T-helper 2 cell treated with Interferon-gamma antibody and Interleukin-4, amounts not matched to agents 5 μg/mL and 100 μg/mL, for 36 hours (primary cell): ENCODE data around the gene P2RY12.
A peak's percentile ranks its signal among the peaks of the same experiment; 100 is the strongest.

Experiments used
- DNase-seq: peaks from one replicate; pipeline ENCODE4 v3.0.0; 2021; ENCODE audit warnings: low spot score
- H3K27ac Mint-ChIP-seq: one replicate; pipeline ENCODE4 v1.8.0; 2021; ENCODE audit warnings: mild to moderate bottlenecking, mixed read lengths
- H3K27me3 Mint-ChIP-seq: one replicate; pipeline ENCODE4 v1.8.0; 2021; ENCODE audit warnings: low read depth, mixed read lengths
- H3K36me3 Mint-ChIP-seq: one replicate; pipeline ENCODE4 v1.8.0; 2021; ENCODE audit warnings: low read depth, mixed read lengths
- H3K4me1 Mint-ChIP-seq: one replicate; pipeline ENCODE4 v1.8.0; 2021; ENCODE audit warnings: low read depth, mixed read lengths
- H3K4me3 Mint-ChIP-seq: one replicate; pipeline ENCODE4 v1.8.0; 2022; ENCODE audit warnings: mild to moderate bottlenecking, moderate library complexity, mixed read lengths
- H3K9me3 Mint-ChIP-seq: one replicate; pipeline ENCODE4 v1.8.0; 2021; ENCODE audit warnings: mixed read lengths

Gene P2RY12

DNA sequence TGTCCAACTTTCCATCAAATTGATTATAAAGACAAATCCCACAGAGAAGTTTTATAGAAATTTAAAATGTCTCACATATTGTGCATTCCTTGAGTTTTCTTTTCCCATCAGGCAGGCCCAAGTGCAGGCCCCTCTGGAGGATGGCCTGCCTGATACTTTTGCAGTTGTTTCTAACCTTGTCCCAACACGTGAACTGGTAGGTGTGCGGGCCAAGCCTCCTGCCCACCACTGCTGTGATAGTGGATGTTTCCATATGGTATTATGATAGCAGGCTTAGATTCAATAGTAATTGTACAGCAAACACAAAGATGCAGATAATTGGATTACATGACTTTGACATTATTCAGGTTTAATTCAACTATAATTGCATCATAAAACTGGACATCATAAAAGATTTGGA is 1.4 kb downstream of the P2RY12 start:
- Mint-ChIP-seq H3K27me3 (no peaks in the 10 kb centered on the region), H3K36me3 (no peaks in the 10 kb centered on the region), H3K9me3 (no peaks in the 10 kb centered on the region), H3K4me1 (peaks cover 9% of the 10 kb centered on the region), H3K27ac (no peak overlapping the region), H3K4me3 (no peak overlapping the region)
- DNase-seq = no peak

DNA sequence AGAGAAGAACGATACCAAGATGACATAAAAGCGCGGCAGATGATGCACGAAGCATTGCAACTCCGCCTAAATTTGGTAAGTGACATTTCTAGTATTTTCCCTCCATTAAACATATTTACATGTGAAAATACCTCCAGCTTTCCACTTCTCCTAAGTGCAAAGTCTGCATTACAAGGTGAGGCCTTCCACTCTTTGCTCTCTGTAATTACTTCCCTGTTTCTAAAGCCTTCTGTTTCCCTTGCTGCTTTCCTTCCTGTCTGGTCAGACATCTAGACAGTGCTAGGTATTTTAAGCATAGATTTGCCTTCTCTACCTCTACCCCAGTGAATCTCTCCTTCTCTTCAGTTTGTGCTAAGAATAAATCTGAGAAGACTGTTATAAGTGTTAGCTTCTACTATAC is 1.9 kb downstream of the P2RY12 start:
- no peaks in the 10 kb centered on the region for H3K27me3 Mint-ChIP-seq
- no peak overlapping the region for H3K27ac Mint-ChIP-seq
- no peak overlapping the region for H3K4me3 Mint-ChIP-seq

DNA sequence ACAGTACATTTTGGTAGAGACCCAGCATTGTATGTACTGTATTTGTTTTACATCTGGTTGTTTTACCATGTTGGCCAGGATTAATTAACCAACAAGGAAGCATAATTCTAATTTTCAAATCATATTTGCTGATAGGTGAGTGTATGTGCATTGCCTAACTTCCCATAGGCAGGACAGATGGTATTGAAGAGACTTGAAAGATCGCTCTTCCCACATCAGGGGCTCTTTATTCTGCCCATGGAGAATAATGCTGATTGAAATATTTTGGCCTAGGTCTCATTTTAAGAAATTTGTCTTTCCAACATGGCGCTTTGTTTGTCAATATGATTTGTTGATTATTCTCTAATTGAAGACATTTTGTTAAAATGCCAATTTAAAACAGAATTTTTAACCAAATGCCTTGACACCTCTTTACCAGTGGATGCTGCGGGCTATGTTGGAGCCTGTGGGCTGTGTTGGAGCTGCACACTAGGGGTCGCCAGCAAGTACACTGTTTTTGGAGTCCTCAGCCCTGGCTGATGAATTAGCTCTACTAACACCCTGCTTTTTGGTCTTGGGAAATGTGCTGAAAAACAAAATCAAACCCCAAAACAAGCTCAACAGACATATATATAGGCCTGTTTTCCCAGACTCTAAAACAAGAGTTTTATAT is 5.3 kb downstream of the P2RY12 start:
- Mint-ChIP-seq H3K36me3 (no peaks in the 10 kb centered on the region), H3K27me3 (no peaks in the 10 kb centered on the region), H3K4me1 (peaks cover 2% of the 10 kb centered on the region), H3K4me3 (no peak overlapping the region), H3K27ac (no peak overlapping the region), H3K9me3 (no peaks in the 10 kb centered on the region)
- no peak for DNase-seq

More for the DNA sequence above, 1.9 kb downstream of the P2RY12 start:
- DNase-seq = no peak
- Mint-ChIP-seq H3K4me1 (peaks cover 6% of the 10 kb centered on the region), H3K36me3 (no peaks in the 10 kb centered on the region), H3K9me3 (no peaks in the 10 kb centered on the region)

DNA sequence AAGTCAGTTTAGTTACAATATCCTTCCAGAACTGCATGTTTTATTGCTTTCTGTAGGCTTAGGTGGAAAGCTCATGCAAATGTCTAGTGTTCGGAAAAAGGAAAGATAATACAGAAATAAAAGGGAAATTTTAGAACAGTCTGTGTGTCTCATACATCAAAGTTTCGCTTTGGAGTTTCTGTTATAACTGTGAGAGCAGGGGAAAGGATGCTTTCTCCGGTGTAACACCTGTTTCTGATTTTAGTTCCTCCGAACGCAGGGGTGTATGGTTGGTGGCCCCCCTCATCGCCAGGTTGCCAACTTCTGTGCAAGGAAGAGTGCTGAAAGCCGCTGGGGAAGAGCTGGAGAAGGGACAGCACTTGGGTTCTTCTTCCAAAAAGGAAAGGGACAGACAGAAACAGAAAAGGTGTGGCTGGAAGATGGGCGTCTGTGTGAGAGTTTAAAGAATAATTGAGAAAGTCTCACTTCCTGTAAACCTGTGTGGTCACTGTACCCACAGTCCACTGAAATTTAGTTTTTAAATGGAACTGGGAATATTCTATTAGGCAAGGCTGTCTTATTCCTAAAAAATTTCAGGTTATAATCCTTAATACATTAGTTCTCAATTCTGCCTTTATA is 6.7 kb downstream of the P2RY12 start:
- no peaks in the 10 kb centered on the region for H3K27me3 Mint-ChIP-seq
- no peak overlapping the region for H3K27ac Mint-ChIP-seq
- H3K4me1 Mint-ChIP-seq = no peaks in the 10 kb centered on the region
- no peaks in the 10 kb centered on the region for H3K36me3 Mint-ChIP-seq
- H3K9me3 Mint-ChIP-seq = no peaks in the 10 kb centered on the region
- no peak for DNase-seq
- H3K4me3 Mint-ChIP-seq = no peak overlapping the region

DNA sequence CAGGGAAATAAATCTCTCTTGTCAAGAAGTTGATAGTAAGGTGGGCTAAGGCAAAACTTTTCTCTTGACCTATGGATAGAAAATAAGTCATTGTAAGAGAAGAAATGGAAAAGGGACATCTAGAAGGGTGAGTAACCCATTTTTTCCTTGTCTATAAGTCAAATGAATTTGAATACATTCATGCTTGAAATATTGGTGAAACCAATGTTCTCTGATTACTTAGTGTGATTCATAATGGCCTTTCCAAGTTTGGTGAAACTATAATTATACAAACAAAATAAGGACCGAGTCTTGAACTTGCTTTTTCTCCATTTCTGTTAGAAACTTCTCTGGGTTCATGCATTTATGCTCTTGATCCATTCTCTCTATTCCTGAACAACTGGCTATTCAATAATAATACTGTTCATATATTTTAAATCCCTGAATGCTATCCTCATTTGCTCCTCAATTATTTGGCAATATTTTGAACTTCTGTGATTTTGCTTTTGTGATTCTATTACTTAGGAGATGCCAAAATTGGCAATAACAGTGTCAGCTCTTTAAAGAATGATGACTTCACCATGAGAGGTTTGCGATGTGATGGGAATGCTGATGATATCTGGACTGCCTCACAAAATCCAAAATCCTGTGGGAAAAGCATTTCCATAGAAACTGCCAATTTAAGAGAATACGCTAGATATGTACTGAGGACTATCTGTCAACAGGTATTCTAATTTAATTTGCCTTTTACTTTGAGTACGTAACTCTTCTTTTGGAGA is 12.3 kb downstream of the P2RY12 start:
- no peaks in the 10 kb centered on the region for H3K9me3 Mint-ChIP-seq
- no peak overlapping the region for H3K27ac Mint-ChIP-seq
- no peaks in the 10 kb centered on the region for H3K27me3 Mint-ChIP-seq
- H3K36me3 Mint-ChIP-seq = no peaks in the 10 kb centered on the region
- H3K4me3 Mint-ChIP-seq = no peak overlapping the region
- DNase-seq = no peak
- no peaks in the 10 kb centered on the region for H3K4me1 Mint-ChIP-seq

DNA sequence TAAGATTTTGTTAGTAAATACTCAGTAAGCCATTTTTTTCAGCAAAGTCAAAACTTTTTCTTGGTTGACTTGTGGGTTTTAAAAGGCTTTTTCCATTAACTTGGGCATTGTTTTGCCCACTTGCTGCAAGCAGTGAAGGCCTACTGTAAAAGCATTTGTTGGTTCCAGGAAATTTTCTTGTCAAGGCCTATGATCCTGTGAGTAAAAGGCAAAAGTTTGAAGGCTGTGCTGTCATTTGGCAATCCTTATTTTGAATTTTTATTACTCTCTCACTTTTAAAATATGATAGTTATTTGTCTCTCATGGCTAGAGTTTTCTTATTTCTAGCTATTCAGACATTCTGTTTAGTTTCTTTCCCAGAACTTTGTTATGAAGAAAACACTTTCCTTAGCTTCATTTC is 13.0 kb downstream of the P2RY12 start:
- DNase-seq = no peak
- Mint-ChIP-seq H3K4me1 (no peaks in the 10 kb centered on the region), H3K27me3 (no peaks in the 10 kb centered on the region)

DNA sequence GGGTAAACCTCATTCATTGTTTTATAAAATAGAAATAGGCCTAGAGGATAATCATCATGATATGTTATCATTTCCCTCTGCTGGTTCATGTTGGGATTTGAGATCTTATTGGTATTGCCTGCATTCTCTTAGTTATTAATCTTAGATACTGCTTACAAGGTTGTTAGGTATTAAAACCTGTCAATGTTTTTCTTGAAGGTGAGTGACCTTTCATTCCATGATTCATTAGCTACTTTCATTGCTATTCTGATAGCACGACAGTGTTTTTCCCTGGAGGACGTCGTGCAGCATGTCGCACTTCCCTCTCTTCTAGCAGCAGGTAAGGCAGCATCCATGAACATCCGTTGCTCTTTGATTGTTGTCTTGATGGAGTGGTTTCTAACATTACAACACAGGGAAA is 17.1 kb downstream of the P2RY12 start:
- Mint-ChIP-seq H3K27ac (no peak overlapping the region), H3K4me3 (no peak overlapping the region), H3K27me3 (no peaks in the 10 kb centered on the region), H3K4me1 (no peaks in the 10 kb centered on the region), H3K9me3 (no peaks in the 10 kb centered on the region), H3K36me3 (no peaks in the 10 kb centered on the region)
- DNase-seq = no peak

More for the DNA sequence above, 13.0 kb downstream of the P2RY12 start:
- no peaks in the 10 kb centered on the region for H3K9me3 Mint-ChIP-seq
- H3K36me3 Mint-ChIP-seq = no peaks in the 10 kb centered on the region
- H3K27ac Mint-ChIP-seq = no peak overlapping the region
- no peak overlapping the region for H3K4me3 Mint-ChIP-seq

DNA sequence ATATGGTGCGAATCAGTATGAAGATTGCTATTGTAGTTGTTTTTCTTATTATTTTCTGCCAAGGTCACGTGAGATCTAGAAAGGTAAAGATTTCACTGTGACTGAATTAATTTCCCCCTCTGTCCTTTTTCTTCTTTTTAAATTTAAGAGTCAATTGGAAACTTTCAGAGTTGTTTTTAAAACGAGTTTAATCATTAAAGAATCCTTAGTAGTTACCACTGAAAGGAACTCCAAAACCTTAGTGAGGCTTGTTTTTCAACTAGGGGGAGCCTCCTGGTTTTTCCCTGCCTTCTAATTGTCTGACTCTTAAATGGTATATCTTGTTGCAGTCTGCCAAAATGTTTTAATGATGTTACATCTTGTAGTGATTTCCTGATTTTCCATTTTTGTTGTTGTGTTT is 17.6 kb downstream of the P2RY12 start:
- H3K27me3 Mint-ChIP-seq = no peaks in the 10 kb centered on the region
- H3K27ac Mint-ChIP-seq = no peak overlapping the region
- no peaks in the 10 kb centered on the region for H3K36me3 Mint-ChIP-seq
- H3K9me3 Mint-ChIP-seq = no peaks in the 10 kb centered on the region
- DNase-seq = no peak
- H3K4me3 Mint-ChIP-seq = no peak overlapping the region
- no peaks in the 10 kb centered on the region for H3K4me1 Mint-ChIP-seq

DNA sequence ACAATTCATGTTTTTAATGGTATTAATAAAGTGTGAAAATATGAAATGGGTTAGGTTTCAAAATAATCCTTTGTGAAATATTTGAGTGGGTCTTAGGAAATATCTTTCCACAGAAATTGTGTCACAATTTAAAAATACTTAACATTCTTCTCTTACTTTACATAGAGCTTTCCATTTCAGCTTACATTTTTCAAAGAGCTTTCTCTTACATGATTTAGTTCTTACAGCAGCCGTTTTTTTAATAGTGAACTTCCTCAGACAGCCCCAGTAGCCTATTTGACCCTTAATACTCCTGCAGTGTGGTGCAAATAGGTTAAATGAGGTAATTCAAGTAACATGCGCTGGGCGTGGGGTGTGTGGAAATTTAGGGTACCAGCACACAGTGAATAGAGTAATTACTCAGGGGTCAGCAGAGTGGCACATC is 21.8 kb downstream of the P2RY12 start:
- H3K4me3 Mint-ChIP-seq = no peak overlapping the region
- no peaks in the 10 kb centered on the region for H3K9me3 Mint-ChIP-seq
- no peaks in the 10 kb centered on the region for H3K4me1 Mint-ChIP-seq
- no peak overlapping the region for H3K27ac Mint-ChIP-seq
- no peaks in the 10 kb centered on the region for H3K27me3 Mint-ChIP-seq
- H3K36me3 Mint-ChIP-seq = no peaks in the 10 kb centered on the region
- DNase-seq = no peak

DNA sequence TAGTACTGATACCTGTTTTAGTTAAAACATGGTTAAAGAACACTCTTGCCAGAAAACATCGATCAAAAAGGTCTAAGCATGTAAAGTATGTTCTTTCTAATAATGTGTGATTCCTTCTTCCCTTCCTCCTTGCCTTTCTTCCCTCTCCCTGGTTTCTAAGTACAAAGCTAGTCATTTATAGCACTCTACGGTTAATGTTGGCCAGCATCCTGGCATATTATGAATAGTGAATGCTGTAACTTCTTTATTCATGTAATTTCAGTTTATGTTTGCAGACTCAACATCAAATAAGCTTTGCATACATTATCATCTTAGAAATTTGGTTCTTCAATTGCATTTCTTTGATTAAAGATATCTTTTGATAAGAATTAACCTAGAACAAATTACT is 27.1 kb downstream of the P2RY12 start:
- Mint-ChIP-seq H3K36me3 (no peaks in the 10 kb centered on the region), H3K27me3 (no peaks in the 10 kb centered on the region)
- DNase-seq = no peak

DNA sequence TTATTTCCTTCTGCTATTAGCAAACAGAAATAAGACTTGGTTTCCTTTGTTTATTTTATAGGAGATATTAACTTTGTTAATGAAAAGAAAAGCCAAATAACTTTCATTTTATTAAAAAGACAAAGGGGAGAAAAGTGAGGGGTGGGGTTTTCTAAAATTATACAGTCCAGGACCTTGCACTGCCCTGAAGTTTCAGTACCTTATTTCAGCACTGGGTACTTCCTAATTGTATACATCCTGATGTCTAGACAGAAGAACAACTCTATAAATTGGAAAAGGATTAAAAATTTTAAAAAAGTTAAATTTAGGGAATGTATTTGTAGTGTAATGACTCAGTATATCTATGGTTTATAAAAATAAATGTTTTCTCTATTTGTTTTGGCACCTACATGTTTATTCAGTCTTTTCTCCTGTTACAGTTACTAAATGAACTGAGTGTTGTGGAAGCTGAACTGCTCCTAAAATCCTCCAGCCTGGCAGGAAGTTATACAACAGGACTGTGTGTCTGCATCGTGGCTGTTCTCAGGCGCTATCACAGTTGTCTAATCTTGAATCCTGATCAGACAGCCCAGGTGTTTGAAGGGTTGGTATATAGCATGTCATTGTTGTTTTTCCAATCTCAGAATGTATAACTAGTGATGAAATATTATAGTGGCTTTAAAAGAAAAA is 27.6 kb downstream of the P2RY12 start:
- Mint-ChIP-seq H3K27ac (no peak overlapping the region), H3K36me3 (no peaks in the 10 kb centered on the region), H3K4me1 (no peaks in the 10 kb centered on the region), H3K9me3 (no peaks in the 10 kb centered on the region), H3K27me3 (no peaks in the 10 kb centered on the region), H3K4me3 (no peak overlapping the region)
- DNase-seq = no peak

More for the DNA sequence above, 27.1 kb downstream of the P2RY12 start:
- no peaks in the 10 kb centered on the region for H3K9me3 Mint-ChIP-seq
- no peak overlapping the region for H3K4me3 Mint-ChIP-seq
- no peaks in the 10 kb centered on the region for H3K4me1 Mint-ChIP-seq
- H3K27ac Mint-ChIP-seq = no peak overlapping the region

DNA sequence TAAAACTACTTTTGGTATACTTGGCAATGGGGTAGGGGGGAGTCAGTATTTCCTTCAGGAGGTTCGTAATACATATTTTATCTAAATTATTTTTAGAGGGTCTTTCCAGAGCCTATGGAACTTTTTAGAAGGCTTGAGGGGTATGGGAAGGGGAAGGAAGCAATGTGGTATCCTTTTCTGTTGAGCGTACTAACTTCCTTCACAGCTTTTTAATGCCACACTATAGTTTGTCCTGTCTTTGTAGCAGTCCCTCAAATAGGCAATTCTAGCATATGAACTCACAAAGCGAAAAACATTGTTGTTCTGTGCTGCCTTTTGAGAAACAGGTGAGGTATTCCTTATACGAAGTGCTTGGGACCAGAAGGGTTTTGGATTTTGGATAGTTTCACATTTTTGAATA is 32.9 kb downstream of the P2RY12 start:
- Mint-ChIP-seq H3K27me3 (peaks cover 7% of the 10 kb centered on the region), H3K27ac (no peak overlapping the region), H3K4me3 (peak overlapping the region; percentile 31), H3K36me3 (no peaks in the 10 kb centered on the region), H3K9me3 (no peaks in the 10 kb centered on the region), H3K4me1 (peaks cover 12% of the 10 kb centered on the region)
- DNase-seq = no peak

DNA sequence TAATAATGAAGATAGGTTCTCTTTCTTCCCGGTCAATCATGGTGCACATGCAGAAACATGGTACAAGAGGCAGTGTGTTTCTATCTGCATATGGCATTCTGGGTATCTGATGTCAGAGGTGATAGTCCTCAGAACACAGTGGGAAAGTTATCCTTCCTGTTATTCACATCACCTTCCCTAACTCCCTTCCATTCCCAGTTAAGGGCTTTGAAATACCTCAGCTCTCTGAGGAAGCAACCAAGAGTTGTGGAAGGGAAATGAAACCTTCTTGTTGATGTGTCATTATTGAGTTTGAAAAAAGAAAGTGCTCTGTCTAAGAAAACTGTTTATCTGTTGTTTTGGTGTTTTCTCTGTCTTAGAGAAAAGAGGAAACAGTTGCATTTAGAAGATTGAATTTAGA is 33.3 kb downstream of the P2RY12 start:
- H3K4me1 Mint-ChIP-seq = peaks cover 13% of the 10 kb centered on the region
- H3K27ac Mint-ChIP-seq = no peak overlapping the region
- no peaks in the 10 kb centered on the region for H3K36me3 Mint-ChIP-seq
- DNase-seq = no peak
- no peaks in the 10 kb centered on the region for H3K9me3 Mint-ChIP-seq
- peaks cover 7% of the 10 kb centered on the region for H3K27me3 Mint-ChIP-seq
- peak overlapping the region; percentile 31 for H3K4me3 Mint-ChIP-seq

DNA sequence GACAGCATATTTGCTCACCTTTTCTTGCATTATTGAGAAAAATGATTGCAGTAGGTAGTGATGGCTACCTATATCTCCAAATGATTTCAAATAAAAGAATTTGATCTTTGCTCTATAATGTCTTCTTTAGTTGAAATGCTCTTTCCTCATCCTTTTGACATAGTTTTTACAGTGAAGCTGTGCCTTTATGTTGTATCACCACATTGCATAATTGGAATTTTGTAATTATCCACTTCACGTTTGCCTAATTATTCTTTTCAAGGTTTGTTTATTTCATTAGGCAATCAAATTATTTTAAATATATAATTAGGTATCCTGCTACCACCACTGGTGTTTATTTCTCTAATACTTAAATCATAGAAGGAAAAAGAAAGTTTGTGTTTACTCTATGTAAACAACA is 33.9 kb downstream of the P2RY12 start:
- no peak overlapping the region for H3K27ac Mint-ChIP-seq
- peaks cover 9% of the 10 kb centered on the region for H3K27me3 Mint-ChIP-seq
- no peak overlapping the region for H3K4me3 Mint-ChIP-seq
- no peak for DNase-seq
- H3K4me1 Mint-ChIP-seq = peaks cover 18% of the 10 kb centered on the region
- H3K36me3 Mint-ChIP-seq = no peaks in the 10 kb centered on the region
- H3K9me3 Mint-ChIP-seq = no peaks in the 10 kb centered on the region
